Fibroblast of peridontal ligament (primary cell): ENCODE results near the gene HHAT.

Experiments used
- DNase-seq: peaks from one replicate; pipeline ENCODE4 v3.0.0-alpha.2; 2010; ENCODE audit errors: extremely low read depth

HHAT gene

GRCh38 chr1:210328746-210329503, at the start of gene HHAT:
TSS of gene HHAT (plus strand) at chr1:210328902. CDS start at chr1:210348976, 20,074 bp downstream.
- DNase-seq, result peak; percentile 79

GRCh38 chr1:210280221-210280620, 48.5 kb upstream of the HHAT start:
- DNase-seq, result no peak

- DNase-seq, result no peak
Measured at GRCh38 chr1:210288116-210288515, 40.6 kb upstream of the HHAT start.

DNA sequence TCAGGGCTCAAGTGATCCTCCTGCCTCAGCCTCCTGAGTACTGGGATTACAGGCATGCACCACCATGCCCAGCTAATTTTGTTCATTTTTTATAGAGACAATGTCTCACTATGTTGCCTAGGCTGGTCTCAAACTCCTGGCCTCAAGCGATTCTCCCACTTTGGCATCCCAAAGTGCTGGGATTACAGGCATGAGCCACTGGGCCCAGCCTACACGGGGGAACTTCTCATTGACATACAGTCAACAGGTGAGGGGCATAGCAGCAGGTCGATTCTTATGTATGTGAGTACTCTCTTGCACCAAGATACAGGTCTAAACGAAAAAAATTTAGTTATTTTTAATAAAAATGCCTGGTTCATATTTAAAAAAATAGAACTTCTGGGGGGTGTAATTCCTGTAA, 39.5 kb upstream of the HHAT start:
- no peak for DNase-seq

DNA sequence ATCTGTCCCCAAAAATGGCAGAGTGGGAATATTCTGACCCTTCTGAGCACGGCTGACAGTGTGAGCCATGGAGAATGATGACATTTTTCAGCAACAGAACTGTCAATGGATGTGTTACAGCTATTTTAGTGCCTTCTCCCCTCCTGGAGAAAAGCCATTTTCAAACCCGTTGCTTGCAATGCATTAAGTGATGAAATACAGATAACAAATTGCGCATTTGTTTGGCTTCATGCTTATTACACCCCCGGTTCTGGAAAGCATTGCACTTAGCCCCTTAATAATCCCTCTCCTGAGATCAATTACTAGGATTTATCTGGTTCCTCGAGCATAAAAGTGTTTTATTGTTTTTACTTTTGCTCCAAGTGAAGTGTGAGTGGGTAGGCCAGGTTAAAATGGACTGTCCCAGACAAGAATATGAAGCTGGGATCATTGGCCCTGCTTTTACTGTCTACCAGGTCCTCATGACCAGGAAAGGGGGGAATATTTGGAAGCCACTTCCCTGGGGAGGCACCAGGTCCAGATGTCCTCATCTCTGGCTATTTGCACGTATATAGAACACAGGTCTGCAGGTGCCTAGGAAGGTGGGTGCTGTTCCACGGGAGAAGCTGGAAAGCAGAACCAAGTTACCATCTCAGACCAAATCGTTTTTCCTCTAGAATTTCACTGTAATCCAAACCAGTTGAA, 37.5 kb upstream of the HHAT start:
- DNase-seq, result no peak

- peak; percentile 27 for DNase-seq
Measured at GRCh38 chr1:210291786-210292230, 36.9 kb upstream of the HHAT start.

GRCh38 chr1:210292231-210292871, 36.4 kb upstream of the HHAT start:
- DNase-seq, result peak; percentile 13

DNA sequence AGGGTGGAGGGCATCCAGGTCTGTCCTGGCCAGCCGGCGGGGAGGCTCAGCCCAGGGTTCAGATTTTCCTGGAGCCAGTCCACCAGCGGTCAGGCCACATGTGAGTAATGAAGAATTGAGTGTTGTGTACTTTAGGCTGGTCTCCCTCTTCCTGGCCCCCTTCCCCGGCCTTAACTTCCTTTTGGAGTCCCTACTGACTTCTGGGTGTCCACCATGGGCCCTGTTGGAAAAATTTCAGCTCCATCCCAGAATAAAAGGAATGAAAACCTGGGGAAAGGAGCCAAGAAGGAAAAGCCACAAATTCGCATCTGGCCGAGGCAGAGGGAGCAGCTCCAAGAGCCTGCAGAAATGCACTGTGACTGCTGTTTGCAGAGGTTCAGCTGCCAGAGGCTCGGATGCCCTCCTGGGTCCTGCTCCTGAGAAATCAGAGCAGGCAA, 35.5 kb upstream of the HHAT start:
- peak; percentile 95 for DNase-seq

GRCh38 chr1:210294999-210295745, 33.5 kb upstream of the HHAT start:
- DNase-seq, result peak; percentile 77

GRCh38 chr1:210296682-210297081, 32.0 kb upstream of the HHAT start:
- DNase-seq, result no peak

DNA sequence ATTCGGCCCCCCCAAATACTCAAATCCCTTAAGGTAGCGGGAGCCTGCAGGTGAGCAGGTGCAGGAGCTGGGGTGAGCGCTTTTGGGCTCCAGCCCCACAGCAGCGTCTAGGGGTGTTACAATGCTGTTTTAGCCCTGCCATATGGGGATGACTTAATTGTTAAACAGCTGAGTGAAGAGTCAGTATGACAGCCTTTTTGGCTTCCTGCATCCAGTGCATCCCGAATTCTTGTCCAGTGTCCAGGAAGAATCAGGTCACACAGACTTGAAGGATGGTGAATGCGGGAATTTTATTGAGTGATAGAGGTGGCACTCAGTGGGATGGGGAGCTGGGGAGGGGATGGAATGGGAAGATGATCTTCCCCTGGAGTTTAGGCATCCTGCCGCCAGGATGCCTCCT, 30.4 kb upstream of the HHAT start:
- DNase-seq, result no peak

DNA sequence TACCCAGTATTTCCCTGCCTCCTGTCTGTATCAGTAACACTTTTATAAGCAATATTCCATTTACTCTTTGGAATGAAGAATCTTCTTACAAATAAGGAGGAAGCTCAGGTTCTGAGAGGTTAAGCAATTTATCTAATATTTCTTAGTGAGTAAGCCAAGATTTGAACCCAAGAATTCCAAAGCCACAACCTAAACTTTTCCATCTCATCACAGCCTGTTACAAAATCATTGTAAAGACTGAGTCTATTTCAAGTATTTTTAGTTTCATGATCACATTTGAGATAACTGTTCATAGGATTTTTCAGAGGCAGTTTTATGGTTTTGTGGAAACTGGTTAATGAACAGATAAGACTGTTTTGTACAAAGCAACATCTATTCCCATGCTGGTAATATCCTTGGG, 29.8 kb upstream of the HHAT start:
- DNase-seq, result peak; percentile 38

- no peak for DNase-seq
Measured at GRCh38 chr1:210299501-210299900, 29.2 kb upstream of the HHAT start.

GRCh38 chr1:210300923-210301614, 27.6 kb upstream of the HHAT start:
- no peak for DNase-seq

- peak; percentile 82 for DNase-seq
Measured at GRCh38 chr1:210301615-210302000, 27.1 kb upstream of the HHAT start.

DNA sequence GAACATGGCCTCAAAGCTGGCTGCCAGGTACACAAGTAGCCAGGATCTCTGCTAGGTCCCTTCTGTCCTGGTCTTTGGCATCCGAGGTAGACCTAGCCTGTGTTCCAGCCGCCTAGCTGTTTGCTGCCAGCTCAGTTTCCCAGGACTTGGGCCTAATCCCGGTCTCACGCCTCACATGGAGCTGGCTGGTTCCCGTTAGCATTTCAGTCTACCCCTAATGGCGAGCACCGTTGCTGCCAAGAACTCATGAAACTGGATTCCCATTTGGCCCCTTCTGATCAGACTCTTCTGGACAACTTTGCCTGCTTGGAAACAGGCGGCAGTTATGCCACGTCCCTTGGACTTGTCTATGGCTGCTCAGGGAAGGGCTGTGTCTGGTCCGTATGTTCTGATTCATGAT, 26.2 kb upstream of the HHAT start:
- DNase-seq, result no peak

- DNase-seq, result no peak
Measured at GRCh38 chr1:210303391-210303790, 25.3 kb upstream of the HHAT start.

DNA sequence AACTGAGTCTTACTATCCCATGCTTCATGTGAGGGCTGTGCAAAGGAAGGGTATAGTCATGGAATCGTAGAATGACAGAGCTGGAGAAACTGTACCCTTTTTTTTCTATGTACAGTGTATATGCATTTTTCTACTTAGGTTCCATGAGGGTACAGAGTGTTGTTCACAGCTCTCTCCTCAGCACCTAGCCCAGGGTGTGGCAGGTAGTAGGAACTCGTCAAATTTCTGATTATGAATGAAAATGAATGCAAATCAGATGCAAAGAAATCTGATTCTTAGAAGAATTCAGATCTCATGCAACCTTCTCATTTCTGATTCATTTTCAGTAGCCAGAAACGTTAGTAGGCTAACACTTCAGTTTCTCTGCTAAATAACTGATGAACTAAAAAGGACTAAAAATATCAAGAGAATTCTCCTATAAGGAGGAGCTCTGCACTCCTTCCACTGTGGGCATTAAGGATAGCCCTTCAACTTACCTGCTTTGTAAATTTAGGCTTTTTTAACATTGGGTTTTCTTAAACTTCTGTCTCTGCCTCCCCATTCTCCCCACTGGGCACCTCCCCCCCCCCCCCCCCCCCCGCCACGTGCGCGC, 18.0 kb upstream of the HHAT start:
- DNase-seq, result no peak

- no peak for DNase-seq
Measured at GRCh38 chr1:210311726-210312493, 16.8 kb upstream of the HHAT start.

DNA sequence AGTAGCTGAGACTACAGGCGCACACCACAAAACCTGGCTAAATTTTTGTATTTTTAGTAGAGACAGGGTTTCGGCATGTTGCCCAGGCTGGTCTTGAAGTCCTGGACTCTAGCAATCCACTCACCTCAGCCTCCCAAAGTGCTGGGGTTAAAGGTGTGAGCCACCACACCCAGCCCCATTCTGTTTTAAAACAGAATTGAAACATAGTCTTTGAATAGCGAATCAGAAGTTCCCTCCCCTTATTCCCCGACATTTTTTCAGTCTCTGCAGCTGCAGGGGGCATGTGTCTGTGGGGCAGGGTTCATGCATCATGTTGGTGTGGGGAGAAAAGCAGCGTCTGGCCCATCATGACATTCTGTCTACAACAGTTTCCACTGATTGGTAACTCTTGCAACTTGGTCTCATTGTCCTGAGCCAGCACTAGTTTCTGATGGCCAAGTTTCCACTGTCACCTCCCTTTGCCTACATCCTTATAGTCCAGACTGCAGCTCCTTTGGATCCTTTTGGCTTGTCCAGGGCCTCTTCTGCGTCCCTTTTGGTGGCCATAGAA, 15.6 kb upstream of the HHAT start:
- no peak for DNase-seq
